ENCODE data around the gene AQP1. TPM values are rescaled to one million over a fixed set of nuclear protein-coding genes. Genes with fewer than 3 reads are reported as not detected.

AQP1 gene
- total RNA-seq, 1 donor from 2014 or later: 6.7 TPM

DNA sequence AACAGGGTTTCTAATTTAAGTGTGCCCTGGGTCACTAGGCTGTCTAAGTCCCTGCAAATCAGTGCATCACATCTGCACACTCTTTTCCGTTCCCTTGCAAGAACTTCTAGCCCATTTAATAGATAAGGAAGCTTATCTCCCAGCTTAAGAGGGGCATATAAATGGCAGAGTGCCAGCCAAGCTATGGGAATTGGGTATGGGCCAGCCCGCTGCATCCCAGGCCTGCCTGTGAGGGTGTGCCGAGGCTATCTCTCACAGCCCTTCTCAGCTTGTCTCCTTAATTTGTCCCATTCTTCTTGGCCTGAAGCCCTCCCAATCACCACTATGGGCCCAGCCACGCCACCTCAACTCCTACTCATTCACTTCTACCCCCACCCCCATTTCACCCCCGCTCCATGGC lies 14.7 kb downstream of the AQP1 start:
- Mint-ChIP-seq H3K27me3 (ENCODE audit: unreplicated experiment) (peaks cover 14% of the 10 kb centered on the region), H3K4me3 (ENCODE audit: unreplicated experiment) (no peak overlapping the region), H3K4me1 (ENCODE audit: unreplicated experiment) (peaks cover 2% of the 10 kb centered on the region), H3K27ac (ENCODE audit: unreplicated experiment) (no peak overlapping the region), H3K9me3 (ENCODE audit: unreplicated experiment) (peaks cover 8% of the 10 kb centered on the region), H3K36me3 (ENCODE audit: unreplicated experiment) (no peaks in the 10 kb centered on the region)
- TF ChIP-seq, protein P1, sequence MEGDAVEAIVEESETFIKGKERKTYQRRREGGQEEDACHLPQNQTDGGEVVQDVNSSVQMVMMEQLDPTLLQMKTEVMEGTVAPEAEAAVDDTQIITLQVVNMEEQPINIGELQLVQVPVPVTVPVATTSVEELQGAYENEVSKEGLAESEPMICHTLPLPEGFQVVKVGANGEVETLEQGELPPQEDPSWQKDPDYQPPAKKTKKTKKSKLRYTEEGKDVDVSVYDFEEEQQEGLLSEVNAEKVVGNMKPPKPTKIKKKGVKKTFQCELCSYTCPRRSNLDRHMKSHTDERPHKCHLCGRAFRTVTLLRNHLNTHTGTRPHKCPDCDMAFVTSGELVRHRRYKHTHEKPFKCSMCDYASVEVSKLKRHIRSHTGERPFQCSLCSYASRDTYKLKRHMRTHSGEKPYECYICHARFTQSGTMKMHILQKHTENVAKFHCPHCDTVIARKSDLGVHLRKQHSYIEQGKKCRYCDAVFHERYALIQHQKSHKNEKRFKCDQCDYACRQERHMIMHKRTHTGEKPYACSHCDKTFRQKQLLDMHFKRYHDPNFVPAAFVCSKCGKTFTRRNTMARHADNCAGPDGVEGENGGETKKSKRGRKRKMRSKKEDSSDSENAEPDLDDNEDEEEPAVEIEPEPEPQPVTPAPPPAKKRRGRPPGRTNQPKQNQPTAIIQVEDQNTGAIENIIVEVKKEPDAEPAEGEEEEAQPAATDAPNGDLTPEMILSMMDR (IDR thresholded peaks at IDR 0.05): no peak
- peak; percentile 49 for DNase-seq (ENCODE audit: extremely low spot score, unreplicated experiment)

DNA sequence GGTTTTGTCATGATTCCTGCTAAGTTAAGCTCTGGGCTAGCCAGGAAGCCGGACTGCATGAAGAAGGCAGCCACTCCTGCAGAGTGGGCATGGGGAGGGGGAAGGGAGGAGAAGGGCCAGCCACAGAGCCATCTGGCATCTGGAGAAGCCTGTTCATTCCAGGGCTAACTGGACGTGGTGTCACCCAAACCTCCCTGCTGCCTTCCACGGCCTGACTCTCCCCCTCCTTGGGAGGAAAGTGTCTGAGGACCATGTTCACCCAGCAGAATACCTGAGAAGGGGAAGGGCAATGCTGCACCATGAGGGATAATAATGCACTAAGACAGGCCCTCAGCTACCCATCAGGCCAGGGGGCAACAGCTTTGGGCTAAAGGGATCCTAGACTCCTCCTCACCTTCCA lies 15.4 kb downstream of the AQP1 start:
- DNase-seq (ENCODE audit: extremely low spot score, unreplicated experiment): peak; percentile 68
- Mint-ChIP-seq H3K4me3 (ENCODE audit: unreplicated experiment) (no peak overlapping the region), H3K27me3 (ENCODE audit: unreplicated experiment) (peaks cover 16% of the 10 kb centered on the region), H3K4me1 (ENCODE audit: unreplicated experiment) (no peaks in the 10 kb centered on the region), H3K36me3 (ENCODE audit: unreplicated experiment) (no peaks in the 10 kb centered on the region), H3K9me3 (ENCODE audit: unreplicated experiment) (peaks cover 8% of the 10 kb centered on the region), H3K27ac (ENCODE audit: unreplicated experiment) (no peak overlapping the region)
- TF ChIP-seq, protein P1 (IDR thresholded peaks at IDR 0.05): no peak

DNA sequence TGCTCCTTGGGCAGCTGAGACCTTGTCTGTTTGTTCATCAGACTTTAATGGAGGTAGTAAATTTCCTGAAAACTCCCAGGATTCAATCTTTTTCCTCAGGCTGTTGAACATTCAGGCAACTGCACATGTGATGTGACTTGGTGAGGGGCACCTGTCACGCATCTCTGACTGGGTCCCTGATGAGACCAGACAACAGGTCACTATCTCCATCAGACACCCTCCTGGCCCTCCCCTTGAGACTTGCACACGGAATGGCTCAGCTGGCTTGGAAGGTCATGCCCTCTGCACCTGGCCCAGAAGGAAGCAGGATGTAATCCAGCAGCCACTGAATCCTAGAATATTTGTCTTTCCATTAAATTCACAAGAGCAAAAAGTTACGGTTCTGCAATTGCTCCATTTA lies 15.9 kb downstream of the AQP1 start:
- Mint-ChIP-seq H3K4me1 (ENCODE audit: unreplicated experiment) (no peaks in the 10 kb centered on the region), H3K27me3 (ENCODE audit: unreplicated experiment) (peaks cover 16% of the 10 kb centered on the region), H3K27ac (ENCODE audit: unreplicated experiment) (no peak overlapping the region), H3K4me3 (ENCODE audit: unreplicated experiment) (no peak overlapping the region), H3K9me3 (ENCODE audit: unreplicated experiment) (peaks cover 8% of the 10 kb centered on the region), H3K36me3 (ENCODE audit: unreplicated experiment) (no peaks in the 10 kb centered on the region)
- TF ChIP-seq, protein P1 (IDR thresholded peaks at IDR 0.05): no peak
- DNase-seq (ENCODE audit: extremely low spot score, unreplicated experiment): no peak

DNA sequence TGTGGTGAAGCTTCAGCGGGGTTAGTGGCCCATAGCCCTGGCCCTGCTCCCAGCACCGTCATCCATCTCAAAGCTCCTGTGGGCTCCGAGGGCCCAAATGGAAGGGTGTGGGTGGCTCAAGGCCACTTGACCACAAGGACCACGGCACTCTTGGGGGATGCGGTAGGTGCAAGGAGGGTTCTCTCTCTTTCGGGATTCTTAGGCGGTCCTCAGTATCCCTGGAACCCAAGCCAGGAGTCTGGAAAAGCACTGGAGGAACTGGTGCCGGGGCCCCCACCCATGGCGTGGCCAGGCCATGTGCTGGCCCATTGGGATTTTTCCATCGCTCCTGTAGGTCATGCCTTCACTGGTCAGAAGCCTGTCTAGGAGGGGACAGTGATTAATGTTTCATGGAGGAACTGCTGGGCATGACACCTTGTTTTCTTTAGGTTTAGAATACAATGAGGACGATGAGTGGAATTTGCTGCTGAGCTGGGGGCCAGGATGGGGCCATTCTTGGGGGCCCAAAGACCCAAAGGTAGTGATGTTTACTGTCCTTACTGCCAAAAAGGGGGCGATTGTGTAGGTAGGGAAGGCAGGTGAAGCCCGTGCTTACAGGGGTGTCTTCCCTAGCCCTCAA lies 16.7 kb downstream of the AQP1 start:
- TF ChIP-seq, protein P1 (IDR thresholded peaks at IDR 0.05): no peak
- Mint-ChIP-seq H3K36me3 (ENCODE audit: unreplicated experiment) (no peaks in the 10 kb centered on the region), H3K27me3 (ENCODE audit: unreplicated experiment) (peaks cover 16% of the 10 kb centered on the region), H3K27ac (ENCODE audit: unreplicated experiment) (no peak overlapping the region), H3K9me3 (ENCODE audit: unreplicated experiment) (peaks cover 8% of the 10 kb centered on the region), H3K4me3 (ENCODE audit: unreplicated experiment) (no peak overlapping the region), H3K4me1 (ENCODE audit: unreplicated experiment) (no peaks in the 10 kb centered on the region)
- DNase-seq (ENCODE audit: extremely low spot score, unreplicated experiment): peak; percentile 62

DNA sequence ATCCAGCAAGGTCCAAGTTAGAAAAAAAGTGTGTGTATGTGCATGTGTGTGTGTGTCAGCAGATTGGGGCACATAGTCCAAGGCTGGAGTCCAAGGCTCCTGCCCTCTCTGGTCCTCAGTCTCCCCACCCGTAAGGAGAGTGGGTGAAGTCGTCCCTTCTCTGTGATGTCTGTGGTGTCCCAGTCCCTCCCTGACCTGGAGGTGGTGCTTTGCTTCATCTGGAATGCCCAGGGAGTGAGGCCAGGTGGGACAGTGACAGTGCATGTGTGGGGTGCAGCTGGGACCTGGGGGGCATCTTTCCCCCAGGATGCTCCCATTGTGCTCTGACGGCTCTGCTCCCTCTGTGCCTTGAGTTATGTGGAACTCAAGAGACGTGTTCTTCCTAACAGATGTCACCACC lies 18.0 kb downstream of the AQP1 start:
- peaks cover 8% of the 10 kb centered on the region for H3K9me3 Mint-ChIP-seq (ENCODE audit: unreplicated experiment)
- H3K4me3 Mint-ChIP-seq (ENCODE audit: unreplicated experiment): no peak overlapping the region
- H3K36me3 Mint-ChIP-seq (ENCODE audit: unreplicated experiment): no peaks in the 10 kb centered on the region
- TF ChIP-seq, protein P1 (IDR thresholded peaks at IDR 0.05): no peak
- H3K27ac Mint-ChIP-seq (ENCODE audit: unreplicated experiment): no peak overlapping the region
- H3K4me1 Mint-ChIP-seq (ENCODE audit: unreplicated experiment): no peaks in the 10 kb centered on the region
- no peak for DNase-seq (ENCODE audit: extremely low spot score, unreplicated experiment)
- peaks cover 16% of the 10 kb centered on the region for H3K27me3 Mint-ChIP-seq (ENCODE audit: unreplicated experiment)
